Stimulated activated CD8-positive, alpha-beta memory T cell treated with anti-CD3 and anti-CD28 coated beads, Interleukin-2, amount 100 ng/mL, for 1 hour (primary cell): ENCODE results near the gene FAU.

Experiments used
- DNase-seq, 2 donors: peaks; one replicate each; pipeline ENCODE4 v3.0.0-alpha.2; 2020; ENCODE audit warnings: low read depth in 2 of 2

The FAU gene

GRCh38 chr11:65107751-65108468 is 14.0 kb downstream of the FAU start:
- no peak for DNase-seq

- DNase-seq, result no peak
Measured at GRCh38 chr11:65107078-65107477, 14.9 kb downstream of the FAU start.

GRCh38 chr11:65104628-65105027 is 17.3 kb downstream of the FAU start:
- no peak for DNase-seq

GRCh38 chr11:65103476-65103875 is 18.5 kb downstream of the FAU start:
- DNase-seq, result no peak

- no peak for DNase-seq
Measured at GRCh38 chr11:65102142-65103095, 19.5 kb downstream of the FAU start.

- no peak for DNase-seq
Measured at GRCh38 chr11:65100674-65101350, 21.1 kb downstream of the FAU start.

- no peak for DNase-seq
Measured at GRCh38 chr11:65096926-65097325, 25.0 kb downstream of the FAU start.

GRCh38 chr11:65095974-65096806 is 25.7 kb downstream of the FAU start, which contains the start of gene VPS51:
VPS51 (plus strand) TSS chr11:65096214; CDS start chr11:65096251, 37 bp downstream.
- DNase-seq, result peak; percentile 62 to 69

- DNase-seq, result no peak
Measured at GRCh38 chr11:65095427-65095826, 26.5 kb downstream of the FAU start.

GRCh38 chr11:65090628-65091027 is 31.3 kb downstream of the FAU start:
- no peak for DNase-seq

GRCh38 chr11:65089621-65090020 is 32.3 kb downstream of the FAU start:
- no peak for DNase-seq

GRCh38 chr11:65087827-65088226 is 34.1 kb downstream of the FAU start:
- DNase-seq, result no peak

GRCh38 chr11:65087216-65087615 is 34.7 kb downstream of the FAU start:
- DNase-seq, result no peak

GRCh38 chr11:65086809-65087208 is 35.1 kb downstream of the FAU start:
- DNase-seq, result no peak

GRCh38 chr11:65085446-65085845 is 36.5 kb downstream of the FAU start:
- no peak for DNase-seq

GRCh38 chr11:65084598-65085375 is 37.1 kb downstream of the FAU start:
- no peak for DNase-seq

GRCh38 chr11:65083834-65084597 is 37.9 kb downstream of the FAU start, which contains the start of the genes CDCA5 and ZFPL1:
CDCA5 (minus strand) TSS chr11:65084040; CDS start chr11:65083978, 62 bp downstream.
ZFPL1 (plus strand) TSS chr11:65084222; CDS start chr11:65084699, 477 bp downstream.
- DNase-seq, result peak; percentile 91

GRCh38 chr11:65083134-65083833 is 38.6 kb downstream of the FAU start:
- DNase-seq, result no peak

- DNase-seq, result no peak
Measured at GRCh38 chr11:65078786-65079342, 43.1 kb downstream of the FAU start.
